Measurements from ENCODE around the gene GADD45A. TPM values are rescaled to one million over a fixed set of nuclear protein-coding genes. Genes with fewer than 3 reads are reported as not detected.

GADD45A gene
- total and polyA plus RNA-seq, 7 donors = 88.8 to 505 (median 197) TPM

DNA sequence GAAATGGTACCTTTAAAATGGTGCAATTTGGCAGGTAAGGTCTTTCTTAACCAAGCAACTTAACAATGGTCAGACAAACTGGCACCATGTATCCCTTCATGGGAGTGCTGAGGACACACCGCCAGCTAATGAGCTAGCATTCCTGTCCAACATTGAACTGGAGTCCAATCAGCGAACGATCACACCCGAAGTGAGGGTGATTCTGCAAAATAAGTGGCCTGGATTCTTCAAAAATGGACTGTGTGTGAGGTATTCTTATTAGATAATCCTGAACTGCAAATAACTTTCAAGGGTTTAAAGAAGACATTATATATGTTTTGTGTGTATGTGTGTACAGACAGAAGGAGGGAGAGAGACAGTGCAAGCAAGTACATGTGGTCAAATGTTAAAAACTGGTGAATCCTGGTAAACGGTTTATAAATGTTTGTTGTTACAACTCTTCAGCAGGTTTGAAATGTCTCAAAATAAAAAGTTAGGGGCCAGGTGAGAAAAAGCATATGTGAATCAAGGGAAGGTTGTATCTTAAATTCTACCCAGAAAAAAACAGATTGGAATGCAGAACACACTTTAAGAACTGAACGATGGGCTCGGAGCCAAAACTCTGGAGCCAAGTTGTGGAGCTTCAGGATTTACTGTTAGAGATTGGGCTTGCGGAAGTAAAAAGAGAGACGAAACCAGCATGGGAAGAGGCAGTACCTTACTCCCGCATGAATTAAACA lies 20.9 kb downstream of the GADD45A start:
- no peaks in the 10 kb centered on the region for H3K27me3 ChIP-seq (ENCODE audit: insufficient read depth in 3 of 3, low read length in 2 of 3)
- DNase-seq (no peak), ATAC-seq (no peak)
- H3K9me3 ChIP-seq = no peaks in the 10 kb centered on the region
- peaks cover 0 to 23% of the 10 kb centered on the region in 2 donors for H3K36me3 ChIP-seq (ENCODE audit: insufficient read depth in 1 of 2, low read depth in 1 of 2)
- H3K4me3 ChIP-seq = no peak overlapping the region
- WGBS, 3 donors = 57 to 65% (median 58%) methylated on average over 10 of the region's 10 CpGs
- no peak for TF ChIP-seq CTCF (IDR thresholded peaks at IDR 0.05)
- H3K4me1 ChIP-seq = peaks cover 19% of the 10 kb centered on the region
- H3K27ac ChIP-seq = no peak overlapping the region
- intact Hi-C loops (cut with DNase I) = no loop called here

DNA sequence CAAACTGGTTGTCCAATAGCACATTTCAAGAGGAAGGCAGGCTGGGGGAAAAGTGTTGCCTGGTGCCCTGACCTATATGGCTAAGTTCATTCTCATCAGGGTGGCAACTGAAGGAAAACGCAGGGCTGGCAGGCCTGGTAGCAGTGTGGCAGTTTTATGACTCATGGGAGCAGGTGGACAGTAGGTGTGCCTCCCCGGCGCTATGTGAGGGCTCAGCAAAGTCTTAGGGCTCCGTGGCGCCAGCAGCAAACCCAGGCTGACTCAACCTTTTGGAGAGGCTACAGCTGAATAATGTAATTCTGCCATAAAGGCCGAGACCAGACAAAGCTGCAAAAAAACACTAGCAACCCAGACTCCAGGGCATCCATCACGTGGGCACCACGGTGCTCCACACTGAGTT lies 23.6 kb downstream of the GADD45A start:
- Histone ChIP-seq H3K9me3 (no peaks in the 10 kb centered on the region), H3K36me3 (ENCODE audit: insufficient read depth in 1 of 2, low read depth in 1 of 2) (peaks cover 0 to 19% of the 10 kb centered on the region in 2 donors), H3K27ac (peak overlapping the region; percentile 53), H3K27me3 (ENCODE audit: insufficient read depth in 3 of 3, low read length in 2 of 3) (no peaks in the 10 kb centered on the region), H3K4me1 (peaks cover 21% of the 10 kb centered on the region), H3K4me3 (no peak overlapping the region)
- WGBS, 3 donors = 67 to 87% (median 70%) methylated on average over 8 of the region's 8 CpGs
- ATAC-seq (peak; percentile 76 to 91 (median 82)), DNase-seq (peak in 1 of 2 donors; percentile 24)
- TF ChIP-seq CTCF (IDR thresholded peaks at IDR 0.05) = no peak
- intact Hi-C loops (cut with DNase I) = no loop called here

GRCh38 chr1:67710417-67710816 lies 25.4 kb downstream of the GADD45A start:
- 39 to 50% (median 49%) methylated on average over 5 of the region's 5 CpGs for WGBS, 3 donors

DNA sequence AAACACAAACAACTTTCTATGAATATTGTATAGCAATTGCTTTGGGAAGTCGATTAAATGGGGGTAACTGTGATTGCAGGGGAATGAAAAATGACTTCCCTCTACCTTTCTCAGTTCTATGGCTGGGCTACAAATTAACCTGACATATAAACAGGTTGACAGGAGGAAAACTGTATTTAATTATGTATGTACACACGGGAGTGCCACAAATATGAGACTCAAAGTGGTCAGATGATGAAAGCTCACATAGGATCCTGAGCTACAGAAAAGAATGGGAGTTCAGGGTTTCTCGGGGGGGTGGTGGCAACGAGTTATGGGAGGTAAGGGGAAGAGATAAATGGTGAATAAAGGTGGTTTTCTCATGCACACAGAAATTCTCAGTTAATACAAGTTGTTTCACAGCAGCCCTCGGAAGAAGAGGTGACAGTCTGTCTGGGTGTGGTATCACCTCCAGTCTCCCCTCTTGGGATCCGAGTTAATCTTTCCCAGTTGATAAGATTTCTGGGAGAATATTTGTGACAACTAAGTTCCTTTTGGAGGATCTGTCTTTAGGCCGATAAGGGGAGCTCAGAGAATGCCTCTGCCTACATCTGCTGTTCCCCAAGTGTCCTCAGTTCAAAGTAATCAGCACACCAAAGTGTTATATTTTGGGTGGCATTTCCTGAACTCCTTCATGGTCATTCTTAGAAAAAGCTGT lies 26.3 kb downstream of the GADD45A start:
- TF ChIP-seq CTCF (IDR thresholded peaks at IDR 0.05) = no peak
- H3K4me3 ChIP-seq = no peak overlapping the region
- H3K4me1 ChIP-seq = peaks cover 21% of the 10 kb centered on the region
- WGBS, 3 donors = 79 to 88% (median 82%) methylated on average over 7 of the region's 7 CpGs
- ATAC-seq (no peak), DNase-seq (no peak)
- H3K9me3 ChIP-seq = no peaks in the 10 kb centered on the region
- no peaks in the 10 kb centered on the region for H3K27me3 ChIP-seq (ENCODE audit: insufficient read depth in 3 of 3, low read length in 2 of 3)
- no peak overlapping the region for H3K27ac ChIP-seq
- H3K36me3 ChIP-seq (ENCODE audit: insufficient read depth in 1 of 2, low read depth in 1 of 2) = no peaks in the 10 kb centered on the region
- intact Hi-C loops (cut with DNase I) = no loop called here

More at GRCh38 chr1:67710417-67710816, 25.4 kb downstream of the GADD45A start:
- DNase-seq = no peak
- Histone ChIP-seq H3K27me3 (ENCODE audit: insufficient read depth in 3 of 3, low read length in 2 of 3) (no peaks in the 10 kb centered on the region), H3K4me3 (no peak overlapping the region), H3K36me3 (ENCODE audit: insufficient read depth in 1 of 2, low read depth in 1 of 2) (peaks cover 0 to 3% of the 10 kb centered on the region in 2 donors), H3K9me3 (no peaks in the 10 kb centered on the region), H3K27ac (no peak overlapping the region), H3K4me1 (peaks cover 21% of the 10 kb centered on the region)
- TF ChIP-seq CTCF (IDR thresholded peaks at IDR 0.05) = no peak
- ATAC-seq = peak in 3 of 4 donors; percentile 28 to 56 (median 41)
- intact Hi-C loops (cut with DNase I) = no loop called here
